PC-9 (cell line): Measurements from ENCODE around the gene C10orf71. TPM values are rescaled to one million over a fixed set of nuclear protein-coding genes. Genes with fewer than 3 reads are reported as not detected.

Experiments used
- BruUV-seq: library from RNA; stranded (reverse); fragments of 400-500 nt; replicated peaks from 2 replicates; lab custom pipeline; 2021; lab: Mats Ljungman, UMichigan
- CTCF ChIA-PET: fragments of 300-600 bp; sonication (Branson Sonifier 250); formaldehyde crosslinking; loops from one replicate; lab custom pipeline; 2022; ENCODE audit warnings: antibody characterized with exemption; lab: Charles Lee
- POLR2A ChIA-PET: fragments of 300-600 bp; sonication (Branson Sonifier 250); formaldehyde crosslinking; loops from one replicate; lab custom pipeline; 2022; ENCODE audit warnings: antibody characterized with exemption; ENCODE audit not compliant: unreplicated experiment; lab: Charles Lee
- DNase-seq, 2 experiments: peaks; one replicate each; pipeline versions ENCODE4 v3.0.0 to v3.0.0-alpha.2; 2015 to 2022; ENCODE audit warnings: mixed read lengths in 1 of 2
- H2AFZ ChIP-seq: fragments of 200-600 bp; sonication (generic); 2 replicates; pipeline ENCODE4 v1.8.1; 2017; ENCODE audit warnings: antibody characterized with exemption
- H3F3A ChIP-seq: fragments of 200-600 bp; sonication (generic); 2 replicates; pipeline ENCODE4 v1.8.1; 2017; ENCODE audit warnings: antibody characterized with exemption, mild to moderate bottlenecking, low read depth; ENCODE audit not compliant: insufficient read depth
- H3K27ac ChIP-seq: fragments of 200-600 bp; sonication (generic); 2 replicates; pipeline ENCODE4 v1.6.1; 2016; ENCODE audit warnings: mixed run types
- H3K27me3 ChIP-seq: fragments of 200-600 bp; sonication (generic); 2 replicates; pipeline ENCODE4 v1.6.1; 2016; ENCODE audit warnings: low read depth, mixed run types; ENCODE audit not compliant: insufficient read depth
- H3K36me3 ChIP-seq: fragments of 200-600 bp; sonication (generic); 2 replicates; pipeline ENCODE4 v1.6.1; 2016; ENCODE audit warnings: low read depth, mixed run types
- H3K4me1 ChIP-seq: fragments of 200-600 bp; sonication (generic); replicated peaks from 2 replicates; pipeline ENCODE4 v1.6.1; 2016; ENCODE audit warnings: mixed run types; ENCODE audit not compliant: insufficient read depth
- H3K4me2 ChIP-seq: fragments of 200-600 bp; sonication (generic); 2 replicates; pipeline ENCODE4 v1.6.1; 2017; ENCODE audit warnings: mixed run types
- H3K4me3 ChIP-seq: fragments of 200-600 bp; sonication (generic); 2 replicates; pipeline ENCODE4 v1.6.1; 2016; ENCODE audit warnings: mixed run types
- H3K79me2 ChIP-seq: fragments of 200-600 bp; sonication (generic); 2 replicates; pipeline ENCODE4 v1.6.1; 2017; ENCODE audit warnings: low read depth, mixed run types
- H3K9me2 ChIP-seq: fragments of 200-600 bp; sonication (generic); 2 replicates; pipeline ENCODE4 v1.8.1; 2017; ENCODE audit warnings: mild to moderate bottlenecking; ENCODE audit not compliant: insufficient read depth
- H3K9me3 ChIP-seq: fragments of 200-600 bp; sonication (generic); 2 replicates; pipeline ENCODE4 v1.8.1; 2016; ENCODE audit warnings: low read depth; ENCODE audit not compliant: insufficient read depth
- H4K20me1 ChIP-seq: fragments of 200-600 bp; sonication (generic); 2 replicates; pipeline ENCODE4 v1.8.1; 2017; ENCODE audit not compliant: insufficient read depth
- CTCF ChIP-seq: fragments of 200-600 bp; sonication (generic); conservative IDR thresholded peaks from 2 replicates; pipeline ENCODE4 v1.6.1; 2017; ENCODE audit warnings: mixed run types, antibody characterized with exemption, mild to moderate bottlenecking, moderate library complexity
- EZH2 ChIP-seq: fragments of 200-600 bp; sonication (generic); IDR thresholded peaks from 2 replicates; pipeline ENCODE4 v1.8.0; 2017; ENCODE audit warnings: antibody characterized with exemption, low read depth
- intact Hi-C: fragments of 100-400 bp; cut with micrococcal nuclease; formaldehyde crosslinking; loops from one replicate; pipeline ENCODE4 v1.10.0; 2022; ENCODE audit not compliant: unreplicated experiment
- total RNA-seq: library from RNA; stranded (reverse); gene quantifications from 2 replicates; pipeline ENCODE4 v1.2.3, GENCODE V29; 2021

C10orf71 gene
- total RNA-seq, 1 experiment from 2014 or later: not detected

- Histone ChIP-seq H2AFZ (no peak overlapping the region), H3K9me3 (no peaks in the 10 kb centered on the region), H3F3A (no peaks in the 10 kb centered on the region), H3K9me2 (no peaks in the 10 kb centered on the region), H3K4me3 (no peak overlapping the region), H3K4me2 (no peak overlapping the region), H4K20me1 (no peaks in the 10 kb centered on the region), H3K4me1 (no peaks in the 10 kb centered on the region), H3K36me3 (no peaks in the 10 kb centered on the region), H3K27me3 (peaks cover 33% of the 10 kb centered on the region), H3K27ac (no peak overlapping the region), H3K79me2 (no peaks in the 10 kb centered on the region)
- POLR2A ChIA-PET: no interaction called here
- no peak for DNase-seq
- no TSS peak for BruUV-seq
- CTCF ChIA-PET: no interaction called here
- TF ChIP-seq EZH2 (no peak), CTCF (no peak)
- intact Hi-C loops: no loop called here
Measured at GRCh38 chr10:49318755-49319154, 19.8 kb downstream of the C10orf71 start.

- ChIA-PET CTCF (no interaction called here), POLR2A (no interaction called here)
- Histone ChIP-seq H3K9me2 (no peaks in the 10 kb centered on the region), H3K4me2 (no peak overlapping the region), H3K4me1 (no peaks in the 10 kb centered on the region), H3K27ac (no peak overlapping the region), H3K79me2 (no peaks in the 10 kb centered on the region), H3K9me3 (no peaks in the 10 kb centered on the region), H4K20me1 (no peaks in the 10 kb centered on the region), H3K27me3 (peaks cover 36% of the 10 kb centered on the region), H3K4me3 (no peak overlapping the region), H2AFZ (no peak overlapping the region), H3K36me3 (no peaks in the 10 kb centered on the region), H3F3A (no peaks in the 10 kb centered on the region)
- intact Hi-C loops: no loop called here
- no TSS peak for BruUV-seq
- TF ChIP-seq CTCF: no peak
- no peak for TF ChIP-seq EZH2
- no peak for DNase-seq
Measured at GRCh38 chr10:49319206-49319605, 20.2 kb downstream of the C10orf71 start.

- no peak for DNase-seq
- Histone ChIP-seq H3K4me2 (no peak overlapping the region), H2AFZ (no peak overlapping the region), H3K9me3 (no peaks in the 10 kb centered on the region), H3K36me3 (no peaks in the 10 kb centered on the region), H3K9me2 (no peaks in the 10 kb centered on the region), H3K79me2 (no peaks in the 10 kb centered on the region), H3F3A (no peaks in the 10 kb centered on the region), H4K20me1 (no peaks in the 10 kb centered on the region), H3K27ac (no peak overlapping the region), H3K27me3 (peaks cover 46% of the 10 kb centered on the region), H3K4me3 (no peak overlapping the region), H3K4me1 (no peaks in the 10 kb centered on the region)
- POLR2A ChIA-PET: no interaction called here
- intact Hi-C loops: no loop called here
- no TSS peak for BruUV-seq
- CTCF ChIA-PET: no interaction called here
- TF ChIP-seq CTCF (no peak), EZH2 (no peak)
Measured at GRCh38 chr10:49320191-49320590, 21.2 kb downstream of the C10orf71 start.
